NCI-H1436 (cell line): Measurements from ENCODE around the gene DCTN2.
A peak's percentile ranks its signal among the peaks of the same experiment; 100 is the strongest.
"Not testable (repeated sequence)": the region's sequence is repeated elsewhere in the genome, so short reads cannot be mapped to it uniquely, and the experiment has no call there.

ENCODE experiments used
- DNase-seq: peaks from one replicate; lab custom pipeline; 2025; lab: John Stamatoyannopoulos, UW

DCTN2 gene

DNA sequence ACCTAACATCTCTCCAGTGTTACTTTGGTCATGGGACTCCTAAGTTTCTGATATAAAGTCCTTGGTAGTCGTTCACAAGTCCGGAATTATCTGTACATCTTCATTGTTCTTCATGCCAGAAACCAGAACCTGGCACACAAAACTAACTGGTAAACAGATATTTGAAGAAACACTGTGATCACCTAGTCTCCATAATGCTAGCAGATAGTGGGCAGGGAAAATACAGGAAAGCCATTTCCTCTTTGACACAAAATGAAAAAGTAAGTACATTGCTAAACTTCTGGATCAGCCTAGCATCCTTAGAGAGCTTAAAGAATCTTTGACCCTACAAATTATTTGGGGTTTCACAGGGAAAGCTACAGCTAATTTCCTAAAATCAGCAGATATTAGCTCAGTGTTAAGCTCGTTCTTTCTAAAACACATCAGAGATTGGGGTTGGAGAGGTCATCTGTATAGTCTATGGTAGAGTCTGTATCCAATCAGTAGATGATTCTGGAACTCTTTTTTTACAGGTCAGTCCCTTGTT, 31.5 kb downstream of the DCTN2 start:
- no peak for DNase-seq

GRCh38 chr12:57514720-57515407, 32.1 kb downstream of the DCTN2 start:
- DNase-seq: no peak

- DNase-seq: not testable (repeated sequence)
Measured at GRCh38 chr12:57514246-57514645, 32.7 kb downstream of the DCTN2 start.

GRCh38 chr12:57513677-57514076, 33.3 kb downstream of the DCTN2 start:
- not testable (repeated sequence) for DNase-seq

GRCh38 chr12:57513266-57513665, 33.7 kb downstream of the DCTN2 start:
- no peak for DNase-seq

DNA sequence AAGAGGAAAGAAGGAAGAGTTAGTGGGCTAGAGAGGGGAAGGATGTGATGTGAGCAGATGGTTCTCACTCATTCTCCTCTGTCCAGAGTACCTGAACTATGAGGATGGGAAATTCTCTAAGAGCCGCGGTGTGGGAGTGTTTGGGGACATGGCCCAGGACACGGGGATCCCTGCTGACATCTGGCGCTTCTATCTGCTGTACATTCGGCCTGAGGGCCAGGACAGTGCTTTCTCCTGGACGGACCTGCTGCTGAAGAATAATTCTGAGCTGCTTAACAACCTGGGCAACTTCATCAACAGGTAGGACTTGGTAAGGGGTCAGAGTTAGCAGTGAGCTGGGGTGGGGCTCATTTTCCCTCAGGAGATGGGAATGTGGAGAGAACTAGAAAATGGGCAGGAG, 34.3 kb downstream of the DCTN2 start:
- DNase-seq: no peak

GRCh38 chr12:57511588-57512325, 35.2 kb downstream of the DCTN2 start:
- no peak for DNase-seq

- DNase-seq: no peak
Measured at GRCh38 chr12:57511161-57511560, 35.8 kb downstream of the DCTN2 start.

DNA sequence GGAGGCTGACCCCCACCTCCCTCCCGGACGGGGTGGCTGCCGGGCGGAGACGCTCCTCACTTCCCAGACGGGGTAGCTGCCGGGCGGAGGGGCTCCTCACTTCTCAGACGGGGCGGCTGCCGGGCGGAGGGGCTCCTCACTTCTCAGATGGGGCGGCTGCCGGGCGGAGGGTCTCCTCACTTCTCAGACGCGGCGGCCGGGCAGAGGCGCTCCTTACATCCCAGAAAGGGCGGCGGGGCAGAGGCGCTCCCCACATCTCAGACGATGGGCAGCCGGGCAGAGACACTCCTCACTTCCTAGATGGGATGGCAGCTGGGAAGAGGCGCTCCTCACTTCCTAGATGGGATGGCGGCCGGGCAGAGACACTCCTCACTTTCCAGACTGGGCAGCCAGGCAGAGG, 39.2 kb downstream of the DCTN2 start:
- not testable (repeated sequence) for DNase-seq

DNA sequence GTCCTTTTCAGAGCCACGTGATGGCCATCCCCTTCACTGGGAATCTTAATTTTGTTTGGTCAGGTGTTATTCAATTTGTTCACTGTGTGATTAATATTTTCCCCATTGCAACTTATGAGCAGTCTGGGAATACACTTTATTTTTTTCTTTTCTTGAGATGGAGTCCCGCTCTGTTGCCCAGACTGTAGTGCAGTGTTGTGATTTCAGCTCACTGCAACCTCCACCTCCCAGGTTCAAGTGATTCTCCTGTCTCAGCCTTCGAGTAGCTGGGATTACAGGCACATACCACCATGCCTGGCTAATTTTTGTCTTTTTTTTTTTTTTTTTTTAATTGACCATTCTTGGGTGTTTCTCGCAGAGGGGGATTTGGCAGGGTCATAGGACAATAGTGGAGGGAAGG, 40.5 kb downstream of the DCTN2 start:
- DNase-seq: not testable (repeated sequence)

DNA sequence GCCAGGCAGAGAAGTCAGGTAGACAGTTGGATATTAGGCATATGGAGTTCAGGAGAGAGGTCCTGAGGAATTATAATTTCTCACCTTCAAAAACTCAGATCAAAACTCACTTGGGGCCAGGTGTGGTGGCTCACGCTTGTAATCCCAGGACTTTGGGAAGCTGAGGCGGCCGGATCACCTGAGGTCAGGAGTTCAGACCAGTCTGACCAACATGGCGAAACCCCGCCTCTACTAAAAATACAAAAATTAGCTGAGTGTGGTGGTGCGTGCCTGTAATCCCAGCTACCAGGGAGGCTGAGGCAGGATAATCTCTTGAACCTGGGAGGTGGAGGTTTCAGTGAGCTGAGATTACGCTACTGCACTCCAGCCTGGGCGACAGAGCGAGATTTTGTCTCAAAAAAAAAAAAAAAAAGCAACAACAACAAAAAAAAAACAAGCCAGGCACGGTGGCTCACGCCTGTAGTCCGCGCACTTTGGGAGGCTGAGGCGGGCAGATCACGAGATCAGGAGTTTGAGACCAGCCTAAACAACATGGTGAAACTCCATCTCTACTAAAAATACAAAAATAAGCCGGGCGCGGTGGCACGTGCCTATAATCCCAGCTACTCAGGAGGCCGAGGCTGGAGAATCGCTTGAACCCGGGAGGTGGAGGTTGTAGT, 44.6 kb downstream of the DCTN2 start:
- DNase-seq: not testable (repeated sequence)

GRCh38 chr12:57500213-57500612, 46.8 kb downstream of the DCTN2 start:
- DNase-seq: no peak

DNA sequence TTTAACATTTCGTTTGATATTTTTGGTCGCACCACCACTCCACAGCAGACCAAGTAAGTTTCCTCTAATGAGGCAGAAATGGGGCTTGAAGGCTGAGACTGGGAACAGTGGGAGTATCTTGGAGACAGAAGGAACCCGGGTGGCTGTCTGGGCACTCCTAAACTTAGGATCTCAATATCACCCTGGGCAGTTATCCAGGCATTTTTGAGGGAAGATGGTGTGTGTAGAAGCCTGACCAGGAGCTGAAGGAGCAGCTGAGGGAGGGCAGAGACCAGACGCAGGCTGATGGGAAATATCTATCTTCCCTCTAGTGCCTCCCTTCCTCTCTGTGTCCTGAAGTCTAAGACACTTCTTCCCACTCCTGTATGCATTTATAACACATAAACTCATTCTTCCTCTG, 48.4 kb downstream of the DCTN2 start:
- no peak for DNase-seq

GRCh38 chr12:57498132-57498502, 48.9 kb downstream of the DCTN2 start:
- no peak for DNase-seq

DNA sequence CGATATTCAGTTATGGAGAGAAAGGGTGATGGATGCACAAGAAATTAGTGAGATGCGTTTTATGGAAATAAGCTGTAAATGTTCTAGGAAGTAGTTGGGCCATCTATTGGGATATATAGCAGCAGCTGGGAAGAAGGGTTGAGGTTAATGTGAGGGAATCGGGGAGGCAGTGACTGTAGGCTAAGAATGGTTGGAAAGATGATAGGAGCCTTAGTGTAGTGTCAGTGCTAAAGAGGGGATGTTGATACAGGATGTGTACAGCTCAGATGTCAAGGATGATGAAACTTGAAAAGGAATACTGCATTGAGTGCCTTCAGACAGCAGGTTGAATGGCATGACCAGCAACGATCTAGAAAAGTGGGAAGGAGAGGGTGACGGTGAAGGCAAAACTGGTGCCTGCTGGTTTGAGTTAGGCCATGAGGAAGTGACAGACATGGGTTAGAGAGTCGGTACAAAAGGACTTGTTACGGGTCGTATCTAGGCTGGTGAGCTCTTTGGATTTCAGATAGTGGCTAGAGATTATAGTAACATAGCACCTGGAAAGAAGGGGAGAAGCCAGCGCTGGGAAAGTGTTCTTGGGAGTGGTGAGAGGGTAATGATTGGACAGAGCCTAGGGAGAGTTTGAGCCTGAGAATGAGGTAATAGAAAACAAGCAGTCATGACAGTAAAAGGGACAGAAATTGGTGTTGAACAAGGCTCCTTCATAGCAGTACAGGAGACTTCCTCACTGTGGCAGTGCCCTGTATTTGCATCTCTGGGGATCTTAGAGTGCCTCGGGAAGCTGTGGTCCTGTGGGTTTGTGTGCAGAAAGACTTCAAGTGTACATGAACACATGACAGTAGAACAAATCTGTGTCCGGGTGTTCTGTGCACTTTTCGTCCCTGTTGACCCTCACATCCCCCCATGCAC, 49.5 kb downstream of the DCTN2 start:
- DNase-seq: no peak

DNA sequence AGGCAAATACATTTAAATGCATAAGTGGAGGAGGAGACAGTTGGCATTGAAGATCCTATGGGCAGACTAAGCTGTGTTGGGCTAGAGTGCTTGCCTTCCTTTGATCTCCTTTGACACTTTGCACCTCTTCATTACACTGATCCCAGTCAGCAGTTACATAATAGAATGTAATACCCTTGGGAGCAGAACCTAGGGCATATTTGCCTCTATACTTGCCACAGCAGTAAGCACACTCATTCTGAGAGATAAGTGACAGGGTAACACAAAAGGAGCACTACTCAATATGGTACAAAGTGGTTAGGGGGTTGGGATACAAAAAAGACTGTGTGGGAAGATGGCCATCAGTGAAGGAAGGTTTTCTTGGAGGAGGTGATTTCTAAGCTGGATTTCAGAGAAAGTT, 50.2 kb downstream of the DCTN2 start:
- DNase-seq: peak; percentile 10

GRCh38 chr12:57495051-57495701, 51.8 kb downstream of the DCTN2 start:
- DNase-seq: not testable (repeated sequence)

DNA sequence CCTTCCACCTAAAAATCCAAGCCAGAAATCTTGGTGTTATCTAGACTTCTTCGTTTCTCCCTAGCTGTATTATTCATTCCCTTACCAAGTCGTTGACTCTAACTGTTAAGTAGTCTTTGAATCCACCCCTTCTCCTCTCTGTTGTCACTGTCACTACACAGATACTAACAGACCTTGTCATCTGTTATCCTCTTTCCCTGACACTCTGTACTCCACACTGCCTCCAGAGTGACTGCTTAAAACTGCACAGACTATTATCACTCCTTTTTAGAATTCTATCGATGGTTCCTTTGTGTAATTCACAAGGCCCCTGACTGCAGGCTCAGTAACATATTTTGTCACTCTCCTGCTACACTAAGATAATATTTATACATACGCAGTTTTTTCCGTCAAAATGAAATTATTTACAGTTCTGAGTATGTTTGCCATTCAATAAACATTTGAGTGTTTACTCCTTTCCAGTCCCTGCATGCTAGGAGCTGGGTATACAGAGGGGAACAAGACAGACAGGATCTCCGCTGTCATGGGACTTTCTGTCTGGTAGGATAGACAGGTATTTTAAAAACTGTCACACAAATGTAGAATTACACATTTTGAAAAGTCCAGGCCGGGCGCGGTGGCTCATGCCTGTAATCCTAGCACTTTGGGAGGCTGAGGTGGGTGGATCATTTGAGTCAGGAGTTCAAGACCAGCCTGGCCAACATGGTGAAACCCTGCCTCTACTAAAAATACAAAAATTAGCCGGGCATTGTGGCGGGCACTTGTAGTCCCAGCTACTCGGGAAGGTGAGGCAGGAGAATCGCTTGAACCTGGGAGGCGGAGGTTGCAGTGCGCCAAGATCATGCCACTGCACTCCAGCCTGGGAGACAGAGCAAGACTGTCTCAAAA, 55.4 kb downstream of the DCTN2 start:
- DNase-seq: no peak

- DNase-seq: no peak
Measured at GRCh38 chr12:57490126-57490525, 56.9 kb downstream of the DCTN2 start.

DNA sequence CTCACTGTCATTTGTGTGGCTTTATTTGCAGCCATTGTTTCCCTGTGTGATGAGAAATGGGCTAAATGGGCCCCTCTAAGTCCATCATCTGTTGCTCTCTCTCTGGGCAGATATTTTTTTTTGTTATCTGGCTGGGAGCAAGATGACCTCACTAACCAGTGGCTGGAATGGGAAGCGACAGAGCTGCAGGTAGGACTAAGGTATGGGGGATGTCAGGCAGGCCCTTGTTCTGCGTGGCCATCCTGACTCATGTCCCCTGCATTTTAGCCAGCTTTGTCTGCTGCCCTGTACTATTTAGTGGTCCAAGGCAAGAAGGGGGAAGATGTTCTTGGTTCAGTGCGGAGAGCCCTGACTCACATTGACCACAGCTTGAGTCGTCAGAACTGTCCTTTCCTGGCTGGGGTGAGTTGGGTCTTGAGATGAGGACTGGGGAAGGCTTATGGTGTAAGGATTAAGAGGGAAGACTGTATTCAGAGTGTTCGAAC, 57.8 kb downstream of the DCTN2 start:
- no peak for DNase-seq
